ENCODE data around the gene RAPGEF5.

RAPGEF5 gene

GRCh38 chr7:22354462-22354861 is 2.5 kb downstream of the RAPGEF5 start:
- POLR2A ChIA-PET = no interaction called here
- CTCF ChIA-PET = no interaction called here
- no peak for DNase-seq (ENCODE audit: extremely low spot score)
- TF ChIP-seq, protein P1, sequence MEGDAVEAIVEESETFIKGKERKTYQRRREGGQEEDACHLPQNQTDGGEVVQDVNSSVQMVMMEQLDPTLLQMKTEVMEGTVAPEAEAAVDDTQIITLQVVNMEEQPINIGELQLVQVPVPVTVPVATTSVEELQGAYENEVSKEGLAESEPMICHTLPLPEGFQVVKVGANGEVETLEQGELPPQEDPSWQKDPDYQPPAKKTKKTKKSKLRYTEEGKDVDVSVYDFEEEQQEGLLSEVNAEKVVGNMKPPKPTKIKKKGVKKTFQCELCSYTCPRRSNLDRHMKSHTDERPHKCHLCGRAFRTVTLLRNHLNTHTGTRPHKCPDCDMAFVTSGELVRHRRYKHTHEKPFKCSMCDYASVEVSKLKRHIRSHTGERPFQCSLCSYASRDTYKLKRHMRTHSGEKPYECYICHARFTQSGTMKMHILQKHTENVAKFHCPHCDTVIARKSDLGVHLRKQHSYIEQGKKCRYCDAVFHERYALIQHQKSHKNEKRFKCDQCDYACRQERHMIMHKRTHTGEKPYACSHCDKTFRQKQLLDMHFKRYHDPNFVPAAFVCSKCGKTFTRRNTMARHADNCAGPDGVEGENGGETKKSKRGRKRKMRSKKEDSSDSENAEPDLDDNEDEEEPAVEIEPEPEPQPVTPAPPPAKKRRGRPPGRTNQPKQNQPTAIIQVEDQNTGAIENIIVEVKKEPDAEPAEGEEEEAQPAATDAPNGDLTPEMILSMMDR (IDR thresholded peaks at IDR 0.05; ENCODE audit: control extremely low read depth, extremely low read depth, low read depth, missing control alignments) = no peak

DNA sequence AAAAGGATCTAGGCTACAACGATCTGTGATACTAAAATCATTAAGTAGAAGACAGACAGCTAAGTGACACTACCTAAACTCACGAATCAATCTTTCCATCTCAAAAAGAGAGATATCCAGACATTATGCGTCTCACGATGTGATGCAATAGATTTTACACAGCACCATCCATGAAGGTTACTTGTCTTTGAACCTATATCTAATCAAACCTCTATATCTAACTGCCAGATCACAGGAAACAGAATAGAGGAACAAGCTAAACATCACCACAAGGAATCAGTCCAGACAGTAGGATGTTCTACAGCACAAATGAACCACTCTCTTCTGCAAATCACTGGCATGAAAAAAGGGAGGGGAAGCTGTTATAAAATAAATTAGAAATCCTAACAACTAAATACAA is 4.1 kb downstream of the RAPGEF5 start:
- TF ChIP-seq, protein P1 (IDR thresholded peaks at IDR 0.05; ENCODE audit: control extremely low read depth, extremely low read depth, low read depth, missing control alignments) = no peak
- no peak for DNase-seq (ENCODE audit: extremely low spot score)
- CTCF ChIA-PET = interaction anchor here (1.3 kb wide), 1 partner anchor 11 kb away, joined by 4 read pairs; no protein-coding TSS in a partner anchor
- POLR2A ChIA-PET = no interaction called here

DNA sequence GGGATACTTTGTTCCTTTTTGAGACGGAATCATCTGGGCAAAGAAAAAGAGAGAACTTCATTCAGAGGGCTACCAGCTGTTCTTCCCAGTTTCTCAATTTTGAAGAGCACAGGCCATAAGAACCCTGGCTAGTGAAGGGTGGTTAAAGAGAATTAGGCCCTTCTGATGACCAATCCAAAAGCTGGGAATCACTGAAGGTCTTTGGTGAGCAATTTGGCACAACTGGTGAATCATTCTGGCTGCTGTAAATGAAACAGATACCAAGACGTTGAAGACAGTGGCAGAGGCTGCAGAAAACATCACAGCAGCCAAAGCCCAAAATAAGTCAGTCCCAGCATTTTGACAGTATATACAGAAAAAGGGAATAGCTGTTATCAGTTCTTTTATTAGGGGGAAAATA is 5.1 kb downstream of the RAPGEF5 start:
- ChIA-PET CTCF (no interaction called here), POLR2A (no interaction called here)
- no peak for DNase-seq (ENCODE audit: extremely low spot score)
- TF ChIP-seq, protein P1 (IDR thresholded peaks at IDR 0.05; ENCODE audit: control extremely low read depth, extremely low read depth, low read depth, missing control alignments) = no peak

GRCh38 chr7:22351329-22351692 is 5.6 kb downstream of the RAPGEF5 start:
- CTCF ChIA-PET = interaction anchor here (1.0 kb wide), 1 partner anchor 20 kb away, joined by 3 read pairs; no protein-coding TSS in a partner anchor
- POLR2A ChIA-PET = no interaction called here
- no peak for DNase-seq (ENCODE audit: extremely low spot score)
- TF ChIP-seq, protein P1 (IDR thresholded peaks at IDR 0.05; ENCODE audit: control extremely low read depth, extremely low read depth, low read depth, missing control alignments) = no peak

DNA sequence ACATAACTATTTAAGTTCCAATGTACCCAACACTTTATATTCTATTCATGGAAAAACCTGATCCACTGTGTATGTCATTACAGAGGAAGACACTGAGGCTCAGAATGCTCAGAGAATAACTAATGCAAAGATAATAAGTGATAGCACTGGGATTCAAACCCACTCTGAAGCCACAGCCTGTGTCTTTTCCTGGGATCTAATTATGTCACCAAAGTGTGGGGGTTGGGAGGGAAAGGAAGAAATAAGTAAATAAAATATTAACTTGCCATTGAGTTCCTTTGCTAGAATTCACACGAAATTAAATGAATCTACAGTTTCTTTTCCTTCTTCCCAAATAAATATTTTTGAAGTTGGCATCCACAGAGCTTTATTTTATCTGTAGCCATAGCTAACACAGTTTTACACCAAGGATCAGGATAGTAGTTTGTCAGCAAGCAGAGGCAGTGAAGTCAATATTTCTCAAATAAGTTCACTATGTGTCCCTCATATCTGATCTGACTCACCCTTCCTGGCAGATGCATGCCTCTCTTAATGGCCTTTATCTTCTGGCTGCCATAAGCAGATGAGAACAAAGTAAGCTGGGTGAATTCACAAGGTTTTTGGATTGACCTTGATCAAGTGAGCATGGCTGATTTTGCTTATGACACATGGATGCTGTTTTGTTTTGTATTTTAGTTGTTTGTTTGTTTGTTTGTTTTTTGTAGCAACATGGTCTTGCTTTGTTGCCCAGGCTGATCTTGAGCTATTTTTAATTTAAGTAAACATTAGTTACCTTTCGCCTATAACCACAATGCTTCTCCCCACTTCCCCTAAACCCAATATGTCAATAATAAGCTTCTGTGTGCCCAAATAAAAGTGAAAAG is 6.3 kb downstream of the RAPGEF5 start:
- TF ChIP-seq, protein P1 (IDR thresholded peaks at IDR 0.05; ENCODE audit: control extremely low read depth, extremely low read depth, low read depth, missing control alignments) = no peak
- no peak for DNase-seq (ENCODE audit: extremely low spot score)
- ChIA-PET CTCF (interaction anchor here (1.0 kb wide), 1 partner anchor 20 kb away, joined by 3 read pairs; no protein-coding TSS in a partner anchor), POLR2A (no interaction called here)

- ChIA-PET POLR2A (no interaction called here), CTCF (interaction anchor here (1.1 kb wide), 1 partner anchor 12 kb away, joined by 3 read pairs; no protein-coding TSS in a partner anchor)
- TF ChIP-seq, protein P1 (IDR thresholded peaks at IDR 0.05; ENCODE audit: control extremely low read depth, extremely low read depth, low read depth, missing control alignments) = no peak
- no peak for DNase-seq (ENCODE audit: extremely low spot score)
Observed at GRCh38 chr7:22348379-22348778, 8.6 kb downstream of the RAPGEF5 start.
